GM18868 (cell line): ENCODE results near the gene SNX33.
"Not testable (repeated sequence)": the region's sequence is repeated elsewhere in the genome, so short reads cannot be mapped to it uniquely, and the experiment has no call there.

ENCODE experiments used
- ATAC-seq: cut with Tn5 transposase; IDR thresholded peaks from one replicate; pipeline ENCODE4 v1.9.1; 2021; ENCODE audit warnings: mild to moderate bottlenecking, moderate library complexity; ENCODE audit not compliant: unreplicated experiment

Gene SNX33

DNA sequence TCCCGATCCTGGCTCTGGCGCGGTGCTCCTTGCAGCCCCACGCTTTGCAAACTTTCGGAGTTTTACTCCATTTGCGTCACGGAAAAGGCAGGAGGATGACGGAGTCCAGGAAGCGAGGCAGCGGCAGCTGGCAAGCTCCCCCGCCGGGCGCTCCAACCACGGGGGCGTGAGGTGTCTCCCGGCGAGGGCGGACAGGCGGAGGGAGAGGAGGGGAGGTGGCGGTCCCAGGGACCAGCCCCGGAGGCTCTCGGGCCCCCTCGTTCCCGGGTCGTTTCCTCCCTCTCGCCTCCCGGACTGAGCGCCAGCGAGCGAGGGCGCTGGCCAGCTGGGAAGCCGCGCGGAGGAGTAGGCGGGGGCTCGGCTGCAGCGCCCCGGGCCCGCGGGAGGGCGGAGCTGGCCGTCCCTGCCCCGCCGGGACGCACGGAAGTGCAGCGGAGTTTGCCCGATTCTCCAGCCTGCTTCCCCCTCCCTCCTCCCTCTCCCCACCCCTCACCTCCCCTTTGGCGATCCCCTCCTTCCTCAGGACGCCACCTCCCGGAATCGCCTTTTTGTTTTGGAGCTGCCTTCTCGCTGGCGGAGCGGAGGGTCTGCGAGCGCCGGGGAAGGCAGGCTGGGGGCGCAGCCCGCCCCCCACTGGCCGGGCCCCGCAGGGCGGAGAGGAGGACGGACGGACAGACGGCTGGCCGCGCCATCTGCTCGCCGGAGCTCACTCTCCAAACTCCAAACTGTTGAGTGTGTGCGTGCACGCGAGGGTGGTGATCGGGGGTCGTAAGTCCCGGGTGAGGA lies at the start of gene SNX33:
TSS of gene SNX33 (plus strand) at position 543 of the 786 bp plus-strand sequence. CDS start 1,191 bp downstream, outside the sequence.
- ATAC-seq, result no peak

- ATAC-seq, result no peak
These were observed 49.4 kb upstream of the SNX33 start for GRCh38 chr15:75598361-75598760.

DNA sequence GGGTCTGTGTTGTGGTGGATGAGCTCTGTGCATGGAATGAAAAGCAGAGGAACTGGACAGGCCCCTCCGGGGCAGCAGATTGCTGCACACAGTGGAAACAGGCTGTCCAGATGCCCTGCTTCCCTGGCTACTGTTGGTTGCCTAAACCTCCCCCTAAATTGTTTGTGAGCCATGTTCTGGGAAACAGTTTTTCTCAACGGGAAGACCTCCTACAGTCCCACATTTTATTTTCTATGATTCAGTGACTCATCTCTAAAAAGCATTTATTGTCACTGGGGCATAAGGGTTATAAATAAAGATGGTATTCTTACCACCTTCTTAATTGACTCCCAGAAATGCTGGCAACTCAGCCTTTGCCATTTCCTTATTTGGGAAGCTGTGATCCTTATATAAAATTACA lies 48.3 kb upstream of the SNX33 start:
- no peak for ATAC-seq

DNA sequence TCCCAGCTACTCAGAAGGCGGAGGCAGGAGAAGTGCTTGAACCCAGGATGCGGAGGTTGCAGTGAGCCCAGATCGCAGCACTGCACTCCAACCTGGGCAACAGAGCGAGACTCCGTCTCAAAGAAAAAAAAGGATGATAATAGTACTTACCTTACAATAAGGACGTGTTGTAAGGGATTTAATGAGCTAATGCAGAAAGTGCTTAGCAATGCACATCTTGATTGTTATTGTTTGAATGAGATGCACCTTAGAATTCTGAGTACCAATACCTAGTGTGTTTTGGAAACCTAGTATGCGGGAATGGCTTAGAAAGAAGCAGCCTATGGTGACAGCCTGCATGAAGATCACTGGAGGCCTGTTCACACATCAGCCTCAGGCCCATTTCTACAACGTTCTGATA lies 41.7 kb upstream of the SNX33 start:
- ATAC-seq, result no peak

DNA sequence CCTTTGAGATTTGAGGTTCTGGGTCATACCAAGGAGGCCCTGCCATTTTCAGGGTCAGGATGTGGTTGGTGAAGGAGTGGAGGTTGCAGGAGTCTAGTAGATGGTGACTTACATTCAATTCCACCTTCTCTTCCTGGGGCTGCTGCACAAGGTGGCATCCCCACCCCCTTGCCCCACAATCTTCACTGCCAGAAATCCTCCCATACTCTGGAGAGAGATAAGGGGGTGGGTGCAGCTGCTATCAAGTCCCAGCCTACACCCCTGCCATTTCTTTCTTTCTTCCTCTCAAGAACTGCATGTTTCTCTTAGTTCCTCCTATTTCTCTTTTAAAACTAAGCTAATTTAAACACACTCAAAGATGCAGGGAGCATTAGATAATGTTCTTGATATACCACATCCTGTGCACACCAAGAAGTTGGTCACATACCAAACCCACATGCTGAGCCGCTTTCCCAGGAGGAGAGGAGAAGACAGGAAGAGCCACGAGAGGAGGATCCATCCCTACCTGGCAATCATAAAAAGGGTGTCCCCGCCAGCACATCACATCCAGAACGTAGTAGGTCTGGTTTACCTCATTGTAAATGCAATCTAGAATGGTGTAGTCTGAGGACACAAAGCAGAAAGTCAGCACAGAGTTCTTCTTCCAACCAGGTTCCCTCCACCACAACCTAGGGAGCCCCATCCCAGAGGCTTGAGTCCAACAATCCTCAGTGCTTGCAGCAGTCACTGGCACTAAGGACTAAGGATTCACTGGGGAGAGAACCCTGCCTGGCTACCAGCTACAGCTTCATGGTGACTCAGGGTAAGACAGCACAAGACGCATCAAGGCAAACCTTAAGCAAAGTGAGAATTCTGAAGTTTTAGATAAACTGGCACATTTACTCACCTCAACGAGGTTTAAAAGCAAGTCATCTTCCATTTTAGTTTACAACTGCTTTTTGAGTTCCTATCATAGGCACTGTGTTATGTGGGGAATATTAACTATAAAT lies 40.7 kb upstream of the SNX33 start:
- no peak for ATAC-seq

- ATAC-seq, result no peak
These were observed 30.9 kb upstream of the SNX33 start for GRCh38 chr15:75616766-75617165.

GRCh38 chr15:75620058-75620820 lies 27.5 kb upstream of the SNX33 start:
- no peak for ATAC-seq

- no peak for ATAC-seq
These were observed 26.8 kb upstream of the SNX33 start for GRCh38 chr15:75620841-75621391.

- ATAC-seq, result no peak
These were observed 25.2 kb upstream of the SNX33 start for GRCh38 chr15:75622505-75622904.

GRCh38 chr15:75625542-75626347 lies 22.0 kb upstream of the SNX33 start, which contains the start of gene SNUPN:
SNUPN (minus strand) TSS chr15:75625725; CDS start chr15:75621051, 4,674 bp downstream.
- ATAC-seq, result peak; percentile 85

DNA sequence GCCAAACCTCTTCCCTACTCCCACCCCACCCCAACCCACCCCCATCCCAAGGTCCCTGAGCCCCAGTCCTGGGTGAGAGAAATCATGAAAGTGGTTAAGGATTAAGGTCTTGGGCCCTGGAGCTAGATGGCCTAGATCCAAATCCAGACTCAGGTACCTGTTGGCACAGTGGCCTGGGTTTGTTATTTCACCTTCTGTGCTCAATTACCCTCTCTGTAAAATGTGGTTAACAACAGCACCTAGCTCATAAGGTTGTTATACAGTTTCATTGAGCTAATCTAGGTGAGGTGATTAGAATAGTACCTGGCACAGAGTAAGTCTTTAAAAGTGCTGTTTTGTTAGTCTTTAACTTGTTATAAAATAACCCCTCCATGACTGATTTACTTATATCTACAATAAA lies 15.8 kb upstream of the SNX33 start:
- no peak for ATAC-seq

DNA sequence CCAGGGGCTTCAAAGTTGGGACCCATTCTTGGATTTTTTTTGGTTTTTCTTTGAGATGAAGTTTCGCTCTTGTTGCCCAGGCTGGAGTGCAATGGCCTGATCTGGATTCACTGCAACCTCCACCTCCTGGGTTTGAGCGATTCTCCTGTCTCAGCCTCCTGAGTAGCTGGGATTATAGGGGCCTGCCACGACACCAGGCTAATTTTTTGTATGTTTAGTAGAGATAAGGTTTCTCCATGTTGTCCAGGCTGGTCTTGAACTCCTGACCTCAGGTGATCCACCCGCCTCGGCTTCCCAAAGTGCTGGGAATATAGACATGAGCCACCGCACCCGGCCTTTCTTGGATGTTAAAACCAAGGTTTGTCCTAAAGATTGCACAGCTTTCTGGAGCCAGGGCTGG lies 13.8 kb upstream of the SNX33 start:
- ATAC-seq, result not testable (repeated sequence)

- ATAC-seq, result no peak
These were observed 11.7 kb upstream of the SNX33 start for GRCh38 chr15:75636026-75636425.

GRCh38 chr15:75637245-75638009 lies 10.3 kb upstream of the SNX33 start:
- no peak for ATAC-seq

DNA sequence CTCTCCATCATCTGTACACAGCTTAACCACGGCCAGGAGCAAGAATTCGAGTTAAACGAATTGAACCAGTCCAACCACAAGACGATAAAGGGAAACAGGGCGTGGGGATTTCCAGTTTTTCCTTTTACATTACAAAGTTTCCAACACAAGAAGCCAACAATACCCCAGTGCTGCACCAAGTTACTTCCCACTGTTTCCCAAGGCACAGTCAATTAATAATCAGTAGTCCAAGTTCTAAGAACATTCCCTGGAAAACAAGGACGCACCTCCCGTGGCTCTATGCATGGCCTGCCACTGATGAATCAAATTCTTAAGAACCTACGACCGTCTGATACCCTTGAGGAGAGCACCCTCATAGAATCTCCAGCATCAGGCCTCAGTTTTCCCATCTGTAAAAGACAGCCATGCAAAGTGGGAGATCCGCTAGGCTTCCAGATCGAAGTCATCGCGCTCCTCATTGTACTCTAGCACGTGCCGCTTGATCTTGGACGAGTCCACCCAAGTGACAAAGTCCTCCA lies 8.5 kb upstream of the SNX33 start:
- no peak for ATAC-seq

DNA sequence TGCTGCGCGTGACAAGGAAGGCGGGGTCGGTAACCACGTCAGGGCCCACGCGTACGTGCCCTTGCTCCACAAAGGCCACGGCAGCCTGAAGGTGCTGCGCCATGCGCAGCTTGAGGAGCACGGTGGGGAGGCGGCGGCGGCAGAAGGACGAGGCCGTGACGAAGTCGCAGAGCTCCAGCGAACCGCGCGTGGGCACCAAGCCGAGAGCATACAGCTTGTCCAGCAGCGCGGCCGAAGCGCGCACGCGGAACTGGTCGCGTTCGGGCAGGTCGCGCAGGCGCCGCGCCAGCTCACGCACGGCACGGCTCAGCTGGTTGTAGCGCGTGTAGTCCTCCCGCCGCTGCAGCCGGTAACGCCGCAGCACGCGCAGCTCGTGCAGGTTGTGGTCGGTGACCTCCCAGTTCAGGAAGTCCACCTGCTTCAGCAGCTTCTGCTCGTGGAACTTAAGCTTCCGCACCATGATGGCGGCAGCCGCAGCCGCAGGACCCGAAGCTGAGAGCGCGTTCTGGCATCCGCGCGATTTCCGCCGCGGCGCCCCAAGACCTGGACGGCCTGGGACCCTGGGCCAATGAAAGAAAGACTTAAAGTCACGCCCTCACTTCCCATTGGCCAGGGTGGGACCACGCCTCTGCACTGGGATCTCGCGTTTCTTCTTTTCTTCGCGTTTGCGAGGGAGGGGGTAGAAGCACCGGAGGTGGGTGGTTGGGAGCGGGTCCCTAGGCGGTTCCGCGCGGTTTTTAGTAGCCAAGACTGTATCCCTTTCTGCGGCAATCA lies 7.8 kb upstream of the SNX33 start, which contains the start of gene IMP3:
TSS of gene IMP3 (minus strand) at position 516 of the 774 bp plus-strand sequence. CDS start at position 460, 56 bp downstream.
- peak; percentile 88 for ATAC-seq

GRCh38 chr15:75640483-75641178 lies 7.1 kb upstream of the SNX33 start:
- ATAC-seq, result peak; percentile 22
